Stimulated activated effector memory CD8-positive, alpha-beta T cell treated with anti-CD3 and anti-CD28 coated beads, Interleukin-12 subunit alpha, Interleukin-12 subunit beta, amount 100 ng/mL, for 72 hours (primary cell): Measurements from ENCODE around the gene ATP2B3.

Source experiments
- ATAC-seq: fragments of 150-1000 bp; cut with Tn5 transposase; 2 replicates; pipeline ENCODE4 v1.10.0; 2021
- DNase-seq, 2 donors: peaks; one replicate each; pipeline ENCODE4 v3.0.0; 2021 to 2022; ENCODE audit warnings: low spot score in 2 of 2
- H3K27ac Mint-ChIP-seq: one replicate; pipeline ENCODE4 v1.8.0; 2022; ENCODE audit warnings: mild to moderate bottlenecking, mixed read lengths
- H3K36me3 Mint-ChIP-seq: one replicate; pipeline ENCODE4 v1.8.0; 2022; ENCODE audit warnings: mild to moderate bottlenecking, mixed read lengths
- H3K4me1 Mint-ChIP-seq: one replicate; pipeline ENCODE4 v1.8.0; 2022; ENCODE audit warnings: mixed read lengths
- H3K4me3 Mint-ChIP-seq: one replicate; pipeline ENCODE4 v1.8.0; 2022; ENCODE audit warnings: mild to moderate bottlenecking, mixed read lengths
- H3K9me3 Mint-ChIP-seq: one replicate; pipeline ENCODE4 v1.8.0; 2022; ENCODE audit warnings: mixed read lengths

Gene ATP2B3

GRCh38 chrX:153578889-153579288, 61.4 kb downstream of the ATP2B3 start:
- no peak overlapping the region for H3K4me3 Mint-ChIP-seq
- H3K27ac Mint-ChIP-seq: peak overlapping the region; percentile 10
- ATAC-seq (no peak), DNase-seq (no peak)
- peaks cover 19% of the 10 kb centered on the region for H3K4me1 Mint-ChIP-seq
- no peaks in the 10 kb centered on the region for H3K9me3 Mint-ChIP-seq
- H3K36me3 Mint-ChIP-seq: peaks cover 7% of the 10 kb centered on the region

GRCh38 chrX:153580700-153581386, 63.4 kb downstream of the ATP2B3 start:
- Mint-ChIP-seq H3K36me3 (peaks cover 16% of the 10 kb centered on the region), H3K4me3 (no peak overlapping the region), H3K9me3 (no peaks in the 10 kb centered on the region), H3K27ac (no peak overlapping the region), H3K4me1 (peaks cover 21% of the 10 kb centered on the region)
- DNase-seq (no peak), ATAC-seq (no peak)

- no peak overlapping the region for H3K27ac Mint-ChIP-seq
- H3K4me3 Mint-ChIP-seq: no peak overlapping the region
- DNase-seq: peak; percentile 6 to 61
- H3K4me1 Mint-ChIP-seq: peaks cover 21% of the 10 kb centered on the region
- H3K9me3 Mint-ChIP-seq: no peaks in the 10 kb centered on the region
- peaks cover 30% of the 10 kb centered on the region for H3K36me3 Mint-ChIP-seq
- peak; percentile 97 for ATAC-seq
Measured at GRCh38 chrX:153582896-153583295, 65.5 kb downstream of the ATP2B3 start.

- peaks cover 28% of the 10 kb centered on the region for H3K36me3 Mint-ChIP-seq
- DNase-seq (no peak), ATAC-seq (no peak)
- peak overlapping the region; percentile 66 for H3K27ac Mint-ChIP-seq
- no peaks in the 10 kb centered on the region for H3K9me3 Mint-ChIP-seq
- H3K4me3 Mint-ChIP-seq: no peak overlapping the region
- H3K4me1 Mint-ChIP-seq: peaks cover 21% of the 10 kb centered on the region
Measured at GRCh38 chrX:153583433-153583832, 66.0 kb downstream of the ATP2B3 start.

- Mint-ChIP-seq H3K27ac (no peak overlapping the region), H3K36me3 (peaks cover 31% of the 10 kb centered on the region), H3K4me1 (peaks cover 17% of the 10 kb centered on the region), H3K4me3 (no peak overlapping the region), H3K9me3 (no peaks in the 10 kb centered on the region)
- no peak for ATAC-seq
- DNase-seq: no peak
Measured at GRCh38 chrX:153585827-153586226, 68.4 kb downstream of the ATP2B3 start.

- DNase-seq: no peak
- Mint-ChIP-seq H3K4me3 (no peak overlapping the region), H3K4me1 (peaks cover 17% of the 10 kb centered on the region), H3K27ac (no peak overlapping the region), H3K9me3 (no peaks in the 10 kb centered on the region), H3K36me3 (peaks cover 32% of the 10 kb centered on the region)
- ATAC-seq: no peak
Measured at GRCh38 chrX:153587342-153587741, 69.9 kb downstream of the ATP2B3 start.

GRCh38 chrX:153588021-153588781, 70.8 kb downstream of the ATP2B3 start:
- no peak overlapping the region for H3K4me3 Mint-ChIP-seq
- DNase-seq: no peak
- peaks cover 9% of the 10 kb centered on the region for H3K4me1 Mint-ChIP-seq
- peaks cover 40% of the 10 kb centered on the region for H3K36me3 Mint-ChIP-seq
- H3K27ac Mint-ChIP-seq: no peak overlapping the region
- H3K9me3 Mint-ChIP-seq: no peaks in the 10 kb centered on the region
- ATAC-seq: no peak

GRCh38 chrX:153588782-153589446, 71.5 kb downstream of the ATP2B3 start:
- Mint-ChIP-seq H3K36me3 (peaks cover 46% of the 10 kb centered on the region), H3K9me3 (no peaks in the 10 kb centered on the region), H3K4me3 (no peak overlapping the region), H3K27ac (no peak overlapping the region), H3K4me1 (peaks cover 1% of the 10 kb centered on the region)
- ATAC-seq (no peak), DNase-seq (no peak)

GRCh38 chrX:153590961-153591956, 73.8 kb downstream of the ATP2B3 start:
- H3K4me3 Mint-ChIP-seq: no peak overlapping the region
- no peaks in the 10 kb centered on the region for H3K9me3 Mint-ChIP-seq
- H3K27ac Mint-ChIP-seq: peak overlapping the region; percentile 54
- DNase-seq: no peak
- peaks cover 55% of the 10 kb centered on the region for H3K36me3 Mint-ChIP-seq
- ATAC-seq: no peak
- H3K4me1 Mint-ChIP-seq: peaks cover 8% of the 10 kb centered on the region

- H3K27ac Mint-ChIP-seq: no peak overlapping the region
- H3K4me1 Mint-ChIP-seq: peaks cover 18% of the 10 kb centered on the region
- ATAC-seq: no peak
- H3K36me3 Mint-ChIP-seq: peaks cover 45% of the 10 kb centered on the region
- DNase-seq: no peak
- H3K4me3 Mint-ChIP-seq: no peak overlapping the region
- no peaks in the 10 kb centered on the region for H3K9me3 Mint-ChIP-seq
Measured at GRCh38 chrX:153592091-153592833, 74.8 kb downstream of the ATP2B3 start.

- Mint-ChIP-seq H3K4me3 (no peak overlapping the region), H3K4me1 (peaks cover 26% of the 10 kb centered on the region), H3K36me3 (peaks cover 44% of the 10 kb centered on the region), H3K9me3 (no peaks in the 10 kb centered on the region), H3K27ac (no peak overlapping the region)
- ATAC-seq: no peak
- DNase-seq: no peak
Measured at GRCh38 chrX:153592966-153593688, 75.7 kb downstream of the ATP2B3 start.

GRCh38 chrX:153593811-153594500, 76.5 kb downstream of the ATP2B3 start:
- ATAC-seq (no peak), DNase-seq (no peak)
- H3K4me1 Mint-ChIP-seq: peaks cover 27% of the 10 kb centered on the region
- H3K9me3 Mint-ChIP-seq: no peaks in the 10 kb centered on the region
- no peak overlapping the region for H3K4me3 Mint-ChIP-seq
- H3K27ac Mint-ChIP-seq: no peak overlapping the region
- peaks cover 44% of the 10 kb centered on the region for H3K36me3 Mint-ChIP-seq

GRCh38 chrX:153595387-153595786, 77.9 kb downstream of the ATP2B3 start:
- DNase-seq: no peak
- Mint-ChIP-seq H3K4me3 (no peak overlapping the region), H3K27ac (peak overlapping the region; percentile 34), H3K9me3 (no peaks in the 10 kb centered on the region), H3K36me3 (peaks cover 42% of the 10 kb centered on the region), H3K4me1 (peaks cover 33% of the 10 kb centered on the region)
- ATAC-seq: no peak
